Erythroblast (primary cell): Measurements from ENCODE around the gene GRIK1.

Source experiments
- GATA1 ChIP-seq: IDR thresholded peaks from 2 replicates; pipeline ENCODE4 v1.6.1; 2011; ENCODE audit warnings: low read depth, mild to moderate bottlenecking, control low read depth, low read length, moderate library complexity
- POLR2A ChIP-seq: IDR thresholded peaks from 2 replicates; pipeline ENCODE4 v1.6.1; 2011; ENCODE audit warnings: mild to moderate bottlenecking, low read length

- TF ChIP-seq POLR2A (no peak), GATA1 (no peak)
Measured at GRCh38 chr21:29775462-29775861, 164.3 kb downstream of the GRIK1 start.
